ENCODE measurements around the gene ACTR3.
"Not testable (repeated sequence)": the region's sequence is repeated elsewhere in the genome, so short reads cannot be mapped to it uniquely, and the experiment has no call there.

Gene ACTR3

DNA sequence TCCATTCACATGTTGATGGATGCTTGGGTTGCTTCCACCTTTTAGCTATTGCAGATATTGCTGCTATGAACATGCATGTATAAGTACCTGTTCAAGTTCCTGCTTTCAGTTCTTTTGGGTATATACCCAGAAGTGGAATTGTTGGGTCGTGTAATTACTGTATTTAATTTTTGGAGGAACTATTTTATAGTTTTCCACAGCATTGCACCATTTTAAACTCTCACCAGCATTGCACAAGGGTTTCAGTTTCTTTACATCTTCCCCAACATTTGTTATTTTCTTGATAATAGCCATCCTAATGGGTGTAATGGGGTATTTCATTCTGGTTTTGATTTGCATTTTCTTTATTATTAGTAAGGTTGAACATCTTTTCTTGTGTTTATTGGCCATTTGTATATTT, 16.0 kb downstream of the ACTR3 start:
- DNase-seq (ENCODE audit: low read depth), result no peak

DNA sequence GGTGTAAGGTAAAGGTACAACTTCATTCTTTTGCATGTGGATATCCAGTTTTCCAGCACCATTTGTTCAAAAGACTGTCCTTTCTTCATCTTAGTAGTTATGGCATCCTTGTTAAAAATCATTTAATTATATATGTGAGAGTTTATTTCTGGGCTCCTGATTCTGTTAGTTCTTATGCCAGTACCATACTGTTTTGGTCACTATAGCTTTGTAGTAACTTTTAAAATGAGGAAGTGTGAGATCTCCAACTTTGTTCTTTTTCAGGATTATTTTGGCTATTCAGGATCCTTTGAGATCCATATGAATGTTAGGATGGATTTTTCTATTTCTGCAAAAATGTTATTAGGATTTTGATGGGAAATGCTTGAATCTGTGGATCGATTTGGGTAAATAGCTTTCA, 16.8 kb downstream of the ACTR3 start:
- no peak for DNase-seq (ENCODE audit: low read depth)

DNA sequence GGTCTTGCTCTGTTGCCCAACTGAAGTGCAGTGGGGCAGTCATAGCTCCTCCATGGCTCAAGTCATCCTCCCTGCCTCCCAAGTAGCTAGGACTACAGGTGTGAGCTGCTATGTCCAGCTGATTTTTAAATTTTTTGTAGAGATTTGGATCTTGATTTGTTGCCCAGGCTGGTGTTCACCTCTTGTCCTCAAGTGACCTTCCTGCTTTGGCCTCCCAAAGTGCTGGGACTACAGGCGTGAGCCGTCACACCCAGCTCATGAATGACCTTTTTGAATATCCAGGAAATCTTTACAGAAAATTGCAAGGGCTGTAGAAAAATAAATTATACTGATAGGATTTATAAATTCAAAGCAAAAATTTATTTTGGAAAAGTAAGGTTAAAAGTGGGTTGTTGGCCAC, 17.4 kb downstream of the ACTR3 start:
- DNase-seq (ENCODE audit: low read depth), result no peak

DNA sequence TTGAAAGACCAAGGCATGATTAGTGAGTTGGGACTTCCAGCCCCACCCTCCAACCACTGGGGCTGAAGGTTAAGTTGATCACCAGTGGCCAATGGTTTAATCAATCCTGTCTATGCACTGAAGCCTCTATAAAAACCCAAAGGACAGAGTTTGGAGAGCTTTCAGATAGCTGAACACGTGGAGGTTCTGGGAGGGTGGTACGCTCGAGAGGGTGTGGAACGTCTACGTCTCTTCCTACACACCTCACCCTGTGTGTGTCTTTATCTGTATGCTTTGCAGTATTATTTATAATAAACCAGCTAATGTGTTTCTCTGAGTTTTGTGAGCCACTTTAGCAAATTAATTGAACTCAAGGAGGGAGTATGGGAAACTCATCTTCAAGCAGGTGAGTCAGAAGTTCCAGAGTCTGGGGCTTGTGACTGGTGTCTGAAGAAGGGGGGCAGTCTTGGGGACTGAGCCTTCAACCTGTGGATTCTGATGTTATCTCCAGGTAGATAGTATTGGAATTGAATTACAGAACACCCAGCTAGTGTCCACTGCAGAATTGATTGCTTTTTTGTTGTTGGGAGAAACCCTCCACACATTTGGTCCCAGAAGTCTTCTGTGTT, 20.3 kb downstream of the ACTR3 start:
- peak; percentile 47 for DNase-seq (ENCODE audit: low read depth)

DNA sequence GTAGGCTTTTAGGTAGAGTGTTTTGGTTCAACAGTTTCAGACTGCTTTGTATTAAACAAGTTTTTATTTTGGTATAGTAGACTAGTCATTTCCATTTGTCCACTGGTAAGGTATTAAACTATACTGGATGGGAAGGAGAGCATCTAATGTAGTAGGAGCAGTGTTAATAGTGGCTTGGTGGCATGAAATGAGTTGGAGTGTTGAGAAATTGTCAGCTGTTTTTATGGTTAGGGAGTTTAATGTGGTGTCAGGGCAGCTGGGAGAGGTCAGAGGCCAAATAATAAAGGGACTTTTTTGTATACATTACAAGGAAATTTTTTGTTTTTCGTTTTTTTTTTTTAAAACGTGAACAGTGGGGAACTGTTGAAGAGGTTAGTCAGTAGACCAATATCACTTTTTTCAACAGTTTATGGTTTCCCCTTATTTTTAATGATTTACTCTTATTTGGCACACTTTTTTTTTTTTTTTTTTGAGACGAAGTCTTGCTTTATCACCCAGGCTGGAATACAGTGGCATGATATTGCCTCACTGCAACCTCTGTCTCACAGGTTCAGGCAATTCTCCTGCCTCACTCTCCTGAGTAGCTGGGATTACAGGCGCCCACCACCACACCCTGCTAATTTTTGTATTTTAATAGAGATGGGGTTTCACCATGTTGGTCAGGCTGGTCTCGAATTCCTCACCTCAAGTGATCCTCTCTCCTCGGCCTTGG, 21.2 kb downstream of the ACTR3 start:
- DNase-seq (ENCODE audit: low read depth), result no peak

DNA sequence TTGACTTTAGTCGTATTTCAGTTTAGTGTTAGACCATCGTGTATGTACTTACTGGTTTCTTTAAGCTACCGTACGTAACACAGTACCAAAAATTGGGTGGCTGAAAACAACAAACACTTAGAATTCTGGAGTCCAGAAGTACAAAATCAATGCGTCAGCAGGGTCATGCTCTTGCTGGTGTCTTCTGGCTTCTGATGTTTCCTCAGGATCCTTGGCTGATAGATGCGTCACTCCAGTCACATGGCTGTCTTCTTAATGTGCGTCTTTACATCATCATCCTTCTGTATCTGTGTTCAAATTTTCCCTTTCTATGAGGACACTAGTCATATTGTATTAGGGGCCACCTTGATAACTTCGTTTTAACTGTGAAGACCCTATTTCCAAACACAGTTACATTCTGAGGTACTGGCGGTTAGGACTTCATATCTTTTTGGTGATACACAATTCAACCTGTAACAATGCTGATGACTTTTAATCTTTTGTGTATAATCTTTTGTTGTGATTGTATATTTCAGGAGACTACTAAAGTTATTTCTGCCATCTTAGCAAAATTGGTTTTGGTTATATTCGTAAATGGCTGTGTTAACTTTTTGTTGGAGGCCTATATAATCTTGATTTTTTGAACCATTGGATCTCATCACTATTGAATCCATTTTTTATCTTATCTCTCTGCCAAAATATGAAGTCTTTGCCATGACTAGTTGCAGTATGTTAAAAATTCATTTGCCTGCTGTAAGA, 25.4 kb downstream of the ACTR3 start:
- DNase-seq (ENCODE audit: low read depth), result no peak

DNA sequence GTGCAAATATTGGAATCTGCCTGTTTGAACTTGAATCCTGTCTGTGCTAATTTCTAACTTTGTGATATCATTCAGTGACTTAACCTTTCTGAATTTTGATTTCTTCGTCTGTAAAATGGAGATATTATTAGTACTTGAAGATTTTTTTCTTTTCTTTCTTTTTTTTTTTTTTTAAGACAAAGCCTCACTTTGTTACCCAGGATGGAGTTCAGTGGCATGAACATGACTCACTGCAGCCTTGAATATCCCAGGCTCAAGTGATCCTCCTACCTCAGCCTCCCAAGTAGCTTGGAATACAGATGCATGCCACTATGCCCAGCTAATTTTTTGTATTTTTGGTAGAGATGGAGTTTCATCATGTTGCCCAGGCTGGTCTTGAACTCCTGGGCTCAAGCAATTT, 28.3 kb downstream of the ACTR3 start:
- no peak for DNase-seq (ENCODE audit: low read depth)

DNA sequence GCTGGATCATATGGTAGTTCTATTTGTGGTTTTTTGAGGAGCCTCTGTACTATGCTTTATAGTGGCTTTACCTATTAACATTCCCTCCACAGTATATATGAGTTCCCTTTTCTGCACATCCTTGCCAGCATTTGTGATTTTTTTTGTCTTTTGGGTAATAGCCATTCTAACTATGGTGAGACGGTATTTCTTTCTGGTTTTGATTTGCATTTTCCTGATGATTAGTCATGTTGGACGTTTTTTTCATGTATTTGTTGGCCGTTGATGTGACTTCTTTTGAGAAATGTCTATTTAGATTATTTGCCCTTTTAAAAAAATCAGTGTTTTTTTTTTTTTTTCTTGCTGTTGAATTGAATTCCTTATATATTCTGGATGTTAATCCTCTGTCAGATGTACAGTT, 31.1 kb downstream of the ACTR3 start:
- DNase-seq (ENCODE audit: low read depth), result peak; percentile 11

DNA sequence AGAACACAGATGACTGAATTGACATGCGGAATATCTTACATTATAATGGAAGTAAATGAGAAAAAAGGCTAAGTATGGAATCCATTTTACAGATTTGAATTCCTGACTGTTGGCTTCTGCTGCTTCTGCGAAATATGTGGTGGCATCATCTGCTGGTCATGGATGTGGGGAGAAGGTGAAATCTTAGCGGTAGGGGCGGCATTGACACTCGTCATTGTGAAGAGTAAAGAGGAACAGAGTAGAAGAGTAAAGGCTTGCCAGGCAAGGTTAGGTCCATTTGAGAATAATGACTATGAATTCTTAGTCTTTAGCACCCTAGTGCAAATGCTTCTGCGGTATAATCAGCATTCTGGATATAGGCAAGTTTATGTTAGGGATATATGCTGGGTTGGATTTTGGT, 32.4 kb downstream of the ACTR3 start:
- no peak for DNase-seq (ENCODE audit: low read depth)

DNA sequence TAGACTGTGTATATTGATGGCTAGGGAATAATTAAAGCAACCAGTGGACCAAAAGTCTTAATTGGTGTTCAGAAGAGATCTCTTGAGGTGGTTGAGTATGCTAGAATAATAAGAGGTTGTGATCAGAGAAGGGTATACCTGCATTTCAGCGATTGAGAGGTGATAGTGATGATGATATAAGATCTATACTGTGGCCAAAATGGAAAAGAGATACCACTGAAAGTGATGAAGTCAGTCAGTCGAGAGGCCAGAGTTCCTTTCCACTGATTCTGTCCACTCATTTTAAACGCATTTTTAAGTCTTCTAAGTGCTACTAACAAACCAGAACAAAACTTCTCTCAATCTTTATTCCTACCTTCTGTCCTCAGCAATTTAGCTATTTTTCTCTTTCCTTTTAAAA, 32.9 kb downstream of the ACTR3 start:
- no peak for DNase-seq (ENCODE audit: low read depth)

DNA sequence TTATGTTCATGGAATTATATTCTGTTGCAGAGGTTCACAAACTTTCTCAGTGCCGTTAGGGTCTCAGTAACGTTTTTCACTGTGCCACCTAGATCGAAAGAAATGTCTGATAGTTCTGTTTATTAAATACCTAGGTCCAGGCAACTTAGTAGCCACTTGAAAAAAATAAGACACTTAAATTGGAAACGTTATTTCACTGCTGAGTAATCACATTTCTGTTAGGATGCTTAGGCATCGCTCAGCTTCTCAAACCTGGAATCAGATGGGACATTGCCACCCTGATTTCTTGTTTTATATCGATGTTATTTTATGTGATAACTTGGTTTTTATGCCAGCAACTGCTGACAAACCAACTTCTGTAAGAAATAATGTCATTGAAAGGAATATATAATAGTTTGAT, 36.0 kb downstream of the ACTR3 start:
- DNase-seq (ENCODE audit: low read depth), result no peak

DNA sequence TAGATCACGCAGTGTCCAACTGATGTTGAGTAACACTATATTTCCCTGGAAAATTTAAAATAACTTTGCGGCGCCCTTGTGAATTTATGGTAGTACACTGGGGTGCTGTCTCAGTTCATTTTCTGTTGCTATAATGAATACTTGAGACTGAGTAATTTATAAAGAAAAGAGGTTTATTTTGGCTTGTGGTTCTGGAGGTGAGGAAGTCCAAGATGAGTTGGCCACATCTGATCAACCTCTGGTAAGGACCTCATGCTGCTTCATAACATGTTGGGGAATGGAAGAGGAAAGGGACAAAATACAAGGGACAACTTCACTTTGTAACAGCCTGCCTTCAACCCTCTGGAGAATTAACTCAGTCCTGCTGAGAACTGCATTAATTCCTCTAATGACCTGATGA, 36.4 kb downstream of the ACTR3 start:
- DNase-seq (ENCODE audit: low read depth), result no peak

DNA sequence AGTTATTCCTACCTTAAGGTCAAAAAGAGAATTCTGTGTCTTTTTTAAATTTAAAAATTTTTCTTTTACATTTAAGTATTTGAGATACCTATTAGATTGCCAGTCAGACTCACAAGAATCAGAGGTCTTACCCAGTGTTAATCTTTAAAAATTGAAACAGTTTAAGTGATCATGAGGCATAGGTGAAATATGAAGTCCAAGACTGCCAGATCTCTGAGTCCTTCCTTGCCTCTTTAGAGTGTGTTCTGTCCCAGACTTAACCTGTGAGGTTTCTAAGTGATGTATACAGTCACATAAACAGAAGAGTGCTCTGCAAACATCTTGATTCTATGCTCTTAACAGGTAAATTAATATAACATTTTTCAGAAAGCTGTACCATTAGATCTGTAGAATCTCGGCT, 40.6 kb downstream of the ACTR3 start:
- peak; percentile 31 for DNase-seq (ENCODE audit: low read depth)

DNA sequence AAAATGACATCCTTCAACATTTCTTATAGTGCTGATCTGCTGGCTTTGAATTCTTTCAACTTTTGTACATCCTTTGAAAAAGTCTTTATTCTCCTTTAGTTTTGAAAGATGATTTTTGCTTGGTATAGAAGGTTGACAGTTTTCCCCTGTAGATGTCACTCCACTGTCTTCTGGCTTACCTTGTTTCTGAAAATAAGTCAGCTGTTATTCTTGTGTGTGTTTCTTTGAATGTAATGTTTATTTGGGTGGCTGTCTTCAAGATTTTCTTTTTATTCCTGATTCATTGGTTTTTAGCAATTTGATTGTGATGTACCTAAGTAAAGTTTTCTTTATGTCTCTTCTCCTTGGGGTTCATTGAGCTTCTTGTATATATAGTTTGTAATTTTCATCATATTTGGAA, 47.6 kb downstream of the ACTR3 start:
- no peak for DNase-seq (ENCODE audit: low read depth)

DNA sequence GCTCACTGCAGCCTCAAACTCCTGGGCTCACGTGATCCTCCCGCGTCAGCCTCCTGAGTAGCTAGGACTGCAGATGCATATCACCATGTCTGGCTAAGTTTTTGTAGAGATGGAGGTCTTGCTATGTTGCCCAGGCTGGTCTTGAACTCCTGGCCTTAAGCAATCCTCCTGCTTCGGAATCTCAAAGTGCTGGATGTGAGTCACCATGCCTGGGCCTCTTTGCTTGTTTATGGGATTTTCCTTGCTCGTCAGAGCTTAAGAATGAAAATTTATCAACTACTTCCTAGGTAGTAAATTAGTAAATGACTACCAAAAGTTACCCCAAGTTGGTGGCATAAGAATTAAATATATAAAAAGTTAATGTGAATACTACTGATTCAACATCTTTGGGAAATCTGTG, 51.0 kb downstream of the ACTR3 start:
- DNase-seq (ENCODE audit: low read depth), result peak; percentile 61

DNA sequence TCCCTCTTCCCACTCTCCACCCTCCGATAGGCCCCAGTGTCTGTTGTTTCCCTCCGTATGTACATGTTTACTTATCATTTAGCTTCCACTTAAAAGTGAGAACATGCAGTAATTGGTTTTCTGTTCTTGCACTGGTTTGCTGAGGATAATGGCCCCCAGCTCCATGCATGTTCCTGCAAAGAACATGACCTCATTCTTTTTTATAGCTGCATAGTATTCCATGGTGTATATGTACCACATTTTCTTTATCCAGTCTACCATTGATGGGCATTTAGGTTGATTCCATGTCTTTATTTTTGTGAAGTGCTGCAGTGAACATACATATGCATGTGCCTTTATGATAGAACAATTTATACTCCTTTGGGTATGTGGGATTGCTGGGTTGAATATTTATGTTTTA, 55.9 kb downstream of the ACTR3 start:
- not testable (repeated sequence) for DNase-seq (ENCODE audit: low read depth)

DNA sequence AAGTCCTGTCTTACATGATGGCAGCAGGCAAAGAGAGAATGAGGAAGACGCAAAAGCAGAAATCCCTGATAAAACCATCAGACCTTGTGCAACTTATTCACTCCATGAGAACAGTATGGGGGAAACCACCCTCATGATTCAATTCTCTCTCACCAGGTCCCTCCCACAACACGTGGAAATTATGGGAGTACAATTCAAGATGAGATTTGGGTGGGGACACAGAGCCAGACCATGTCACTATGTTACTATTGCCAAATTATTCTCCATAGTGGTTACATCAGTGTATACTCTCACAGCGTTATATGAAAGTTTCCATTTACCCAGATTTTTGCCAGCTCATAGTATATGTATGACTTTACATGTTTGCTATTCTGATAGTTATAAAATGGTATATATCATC, 61.0 kb downstream of the ACTR3 start:
- not testable (repeated sequence) for DNase-seq (ENCODE audit: low read depth)

DNA sequence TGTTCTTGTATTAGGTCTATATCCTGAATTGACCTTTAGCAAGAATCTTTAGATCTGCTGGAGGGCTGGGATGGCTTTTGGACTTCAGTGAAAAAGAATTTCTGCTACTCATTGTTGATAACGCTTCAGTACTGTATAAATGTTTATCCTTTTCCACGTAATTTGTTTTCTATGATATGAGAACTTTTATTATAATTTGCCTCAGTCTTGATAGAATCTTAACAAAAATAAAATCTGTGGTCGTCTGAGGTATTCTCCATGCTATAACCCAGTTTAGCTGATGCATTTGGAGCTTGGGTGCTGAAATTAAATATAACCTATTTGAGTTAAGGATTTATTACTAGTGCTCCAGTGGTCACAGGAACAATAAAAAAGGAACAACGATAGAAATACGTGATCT, 71.1 kb downstream of the ACTR3 start:
- no peak for DNase-seq (ENCODE audit: low read depth)

DNA sequence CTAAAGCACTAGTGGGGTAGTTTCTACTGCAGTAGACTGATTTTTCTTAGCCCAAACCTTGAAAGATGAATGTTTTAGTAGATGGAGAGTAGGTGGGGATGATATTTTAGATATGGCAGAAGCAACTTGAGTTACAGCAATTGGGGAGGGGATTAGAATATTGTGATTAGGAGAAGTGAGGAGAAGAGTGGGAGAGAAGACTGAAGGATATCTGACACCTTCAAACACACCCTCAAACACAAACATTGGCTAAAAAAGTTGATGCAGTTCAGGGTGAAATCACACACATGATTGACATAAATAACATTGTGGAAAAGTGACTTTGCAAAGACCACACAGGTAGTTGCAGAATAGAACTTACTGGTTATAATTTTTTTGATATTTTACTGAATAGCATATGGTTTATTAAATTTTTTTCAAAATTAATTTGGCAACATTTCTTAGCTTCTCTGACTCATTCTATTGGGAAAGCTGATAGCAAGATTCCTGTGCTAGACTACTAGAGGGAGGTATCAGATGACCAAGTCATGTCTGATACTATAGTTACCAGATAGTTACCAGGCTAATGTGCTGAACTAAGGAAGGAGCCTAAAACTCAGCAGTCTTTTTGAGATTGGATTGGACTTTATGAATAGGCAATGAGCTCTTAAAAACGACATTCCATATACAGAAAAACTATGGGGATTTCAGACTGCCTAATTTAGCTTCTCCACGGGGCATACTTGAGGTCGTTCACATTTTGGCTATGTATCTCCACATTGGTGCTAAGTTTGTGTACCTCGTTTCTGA, 73.0 kb downstream of the ACTR3 start:
- peak; percentile 84 for DNase-seq (ENCODE audit: low read depth)

DNA sequence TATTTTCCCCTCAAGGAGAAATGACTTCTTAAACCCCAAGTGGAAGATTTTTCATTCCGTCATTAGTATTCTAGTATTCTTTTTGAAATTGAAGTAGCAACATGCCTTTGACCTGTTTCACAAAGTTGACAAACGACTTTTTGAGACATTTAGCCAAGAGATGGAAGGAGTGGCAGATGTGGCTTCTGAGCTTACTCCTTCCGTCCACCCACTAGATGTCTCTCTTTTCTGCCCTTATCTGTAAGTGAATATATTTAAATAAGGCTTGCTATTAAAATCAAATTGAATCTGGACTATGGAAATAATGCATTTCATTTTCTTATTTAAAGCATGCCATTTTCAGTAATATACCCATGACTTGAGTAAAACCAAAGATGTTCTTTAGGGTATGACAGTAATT, 74.1 kb downstream of the ACTR3 start:
- DNase-seq (ENCODE audit: low read depth), result no peak

DNA sequence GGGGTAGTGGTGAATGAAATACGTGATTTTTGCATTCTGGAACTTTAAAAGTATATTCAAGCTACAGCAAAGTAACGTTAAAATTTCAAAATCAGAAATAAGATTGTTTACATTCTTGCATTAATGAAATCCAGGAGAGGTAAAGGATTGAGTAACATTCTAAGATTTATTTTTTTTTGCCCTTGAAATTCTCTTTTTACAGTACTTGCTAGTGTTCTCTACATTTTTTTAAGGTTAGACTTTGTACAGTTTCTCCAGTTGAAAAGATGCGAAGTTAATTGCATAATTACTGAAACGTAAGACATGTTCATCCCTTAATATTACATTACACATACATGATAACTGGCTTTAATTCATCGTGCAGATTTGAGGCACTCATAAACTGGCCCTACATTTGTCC, 74.5 kb downstream of the ACTR3 start:
- DNase-seq (ENCODE audit: low read depth), result no peak

DNA sequence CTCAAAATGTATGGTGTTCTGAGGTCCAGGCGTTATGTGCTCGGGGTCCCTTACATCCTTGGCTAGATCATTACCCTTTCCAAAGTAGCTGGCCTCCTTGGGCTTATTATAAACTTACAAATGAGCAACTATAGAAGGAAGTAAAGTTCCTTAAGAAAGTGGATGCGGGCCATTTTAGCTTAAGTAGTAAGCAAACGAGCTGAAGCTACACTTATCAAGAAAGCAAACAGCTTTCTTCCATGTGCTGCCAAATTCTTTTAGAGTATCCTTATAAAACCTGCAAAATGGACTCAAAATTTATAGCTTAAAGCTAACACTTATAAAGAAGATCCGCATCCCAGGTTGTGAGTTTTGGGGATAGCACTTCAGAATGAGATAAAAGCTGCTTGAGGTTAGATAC, 75.3 kb downstream of the ACTR3 start:
- DNase-seq (ENCODE audit: low read depth), result no peak

DNA sequence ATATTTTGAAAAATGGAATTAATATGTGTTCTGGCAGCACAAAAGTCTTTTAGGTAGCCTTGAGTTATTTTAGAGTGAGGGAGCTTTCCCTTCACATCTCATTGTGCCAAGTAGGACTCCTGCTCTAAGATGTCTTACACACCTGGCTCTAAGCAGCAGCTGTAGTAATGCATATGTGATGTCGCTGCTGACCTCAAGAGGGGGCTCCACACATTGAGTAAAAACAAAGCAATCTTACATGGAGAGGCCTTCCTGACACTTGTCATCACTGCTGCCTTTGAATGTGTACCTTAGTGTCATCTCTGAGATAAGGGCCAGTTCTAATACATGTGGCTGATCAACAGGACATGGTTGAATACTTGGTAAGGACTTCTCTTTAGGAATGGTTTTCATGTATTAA, 75.8 kb downstream of the ACTR3 start:
- peak; percentile 60 for DNase-seq (ENCODE audit: low read depth)

All from iris pigment epithelial cell (primary cell).